ENCODE data around the gene SCGB1C2. TPM values are rescaled to one million over a fixed set of nuclear protein-coding genes. Genes with fewer than 3 reads are reported as not detected.

Gene SCGB1C2
- total RNA-seq, result not detected in 2 replicates

GRCh38 chr17:137166-137807 lies at the start of gene SCGB1C2:
Gene SCGB1C2, plus strand, starts transcription at chr17:137569. Its CDS starts 22 bp downstream, at chr17:137591.

GRCh38 chr17:181245-182049 lies 44.1 kb downstream of the SCGB1C2 start, which contains the start of gene DOC2B:
Gene DOC2B, minus strand, starts transcription at chr17:181650. Its CDS starts 171 bp downstream, at chr17:181479.

Other genes with a start within 250 kb of the SCGB1C2 start
- gene DOC2B, start 44.1 kb downstream of the SCGB1C2 start, total RNA-seq, result not detected in 2 replicates
- gene RPH3AL, start 215.2 kb downstream of the SCGB1C2 start, total RNA-seq, result 5.3 and 6.9 TPM in 2 replicates